Fibroblast of lung (primary cell): ENCODE results near the gene CLTCL1. TPM values are rescaled to one million over a fixed set of nuclear protein-coding genes. Genes with fewer than 3 reads are reported as not detected.

Experiments
- DNase-seq, 2 donors: peaks; one replicate each; pipeline versions ENCODE4 v3.0.0 to v3.0.0-alpha.2; 2010; ENCODE audit warnings: low read depth in 2 of 2
- H2AFZ ChIP-seq: 2 replicates; pipeline ENCODE4 v1.5.1; 2012; ENCODE audit warnings: low read length, control low read depth, inconsistent platforms
- H3K27ac ChIP-seq: 2 replicates; pipeline ENCODE4 v1.5.1; 2011; ENCODE audit warnings: low read length, control low read depth; ENCODE audit not compliant: insufficient read depth
- H3K27me3 ChIP-seq: 2 replicates; pipeline ENCODE4 v1.5.1; 2011; ENCODE audit warnings: mild to moderate bottlenecking, low read length; ENCODE audit not compliant: control insufficient read depth, insufficient read depth
- H3K36me3 ChIP-seq: 2 replicates; pipeline ENCODE4 v1.5.1; 2011; ENCODE audit warnings: low read length; ENCODE audit not compliant: control insufficient read depth, insufficient read depth
- H3K4me1 ChIP-seq: 2 replicates; pipeline ENCODE4 v1.5.1; 2011; ENCODE audit warnings: low read length; ENCODE audit not compliant: control insufficient read depth, insufficient read depth; ENCODE audit errors: extremely low read depth
- H3K4me2 ChIP-seq: 2 replicates; pipeline ENCODE4 v1.5.1; 2011; ENCODE audit warnings: low read length, control low read depth; ENCODE audit not compliant: insufficient read depth; ENCODE audit errors: extremely low read depth
- H3K4me3 ChIP-seq, 4 experiments: fragments of 200-600 bp in 1 of 4; sonication (generic) in 1 of 4; replicated peaks in 1 of 4; 2 replicates each; pipeline ENCODE4 v1.5.1; 2011 to 2016; ENCODE audit warnings: low read length in 4 of 4, low read depth in 3 of 4, mild to moderate bottlenecking in 3 of 4, control low read depth in 2 of 4, inconsistent platforms in 1 of 4, mixed read lengths in 1 of 4; ENCODE audit not compliant: insufficient read depth in 1 of 4; ENCODE audit errors: control extremely low read depth in 1 of 4
- H3K79me2 ChIP-seq: 2 replicates; pipeline ENCODE4 v1.5.1; 2012; ENCODE audit warnings: mild to moderate bottlenecking, low read length, inconsistent platforms; ENCODE audit not compliant: control insufficient read depth, insufficient read depth
- H3K9ac ChIP-seq: 2 replicates; pipeline ENCODE4 v1.5.1; 2011; ENCODE audit warnings: mild to moderate bottlenecking, low read length, control low read depth; ENCODE audit not compliant: insufficient read depth
- H3K9me3 ChIP-seq: 2 replicates; pipeline ENCODE4 v1.5.1; 2012; ENCODE audit warnings: low read depth, low read length; ENCODE audit not compliant: control insufficient read depth, insufficient read depth
- H4K20me1 ChIP-seq: 2 replicates; pipeline ENCODE4 v1.5.1; 2011; ENCODE audit warnings: low read length; ENCODE audit not compliant: control insufficient read depth, insufficient read depth; ENCODE audit errors: extremely low read depth
- EZH2 ChIP-seq: IDR thresholded peaks from 2 replicates; pipeline ENCODE4 v1.5.1; 2012; ENCODE audit warnings: low read length, control low read depth, mild to moderate bottlenecking; ENCODE audit errors: missing control alignments
- polyA plus RNA-seq, 2 donors: library from polyadenylated mRNA; depleted of rRNA in 1 of 2; stranded (reverse) in 1 of 2; unstranded in 1 of 2; fragments of >200 nt; gene quantifications; 2 replicates each; pipeline ENCODE4 v1.2.1, GENCODE V29; 2011 to 2012; ENCODE audit warnings: missing spikeins in 1 of 2
- total RNA-seq: library from RNA; depleted of rRNA; stranded (reverse); fragments of >200 nt; gene quantifications from 2 replicates; pipeline ENCODE4 v1.2.1, GENCODE V29; 2014
- TF ChIP-seq, protein P1 (sequence below), 2 donors: IDR thresholded peaks in 1 of 2; conservative IDR thresholded peaks in 1 of 2; 1 replicate in 1 of 2; 2 replicates in 1 of 2; pipeline ENCODE4 v1.5.1; 2011 to 2012; ENCODE audit warnings: low read length in 2 of 2, control low read depth in 1 of 2, inconsistent platforms in 1 of 2, low read depth in 1 of 2, mild to moderate bottlenecking in 1 of 2

The CLTCL1 gene
- total and polyA plus RNA-seq, 2 donors (not counting 1 experiment from before 2014, with no cell fraction given) = 6.5 to 13.4 TPM

DNA sequence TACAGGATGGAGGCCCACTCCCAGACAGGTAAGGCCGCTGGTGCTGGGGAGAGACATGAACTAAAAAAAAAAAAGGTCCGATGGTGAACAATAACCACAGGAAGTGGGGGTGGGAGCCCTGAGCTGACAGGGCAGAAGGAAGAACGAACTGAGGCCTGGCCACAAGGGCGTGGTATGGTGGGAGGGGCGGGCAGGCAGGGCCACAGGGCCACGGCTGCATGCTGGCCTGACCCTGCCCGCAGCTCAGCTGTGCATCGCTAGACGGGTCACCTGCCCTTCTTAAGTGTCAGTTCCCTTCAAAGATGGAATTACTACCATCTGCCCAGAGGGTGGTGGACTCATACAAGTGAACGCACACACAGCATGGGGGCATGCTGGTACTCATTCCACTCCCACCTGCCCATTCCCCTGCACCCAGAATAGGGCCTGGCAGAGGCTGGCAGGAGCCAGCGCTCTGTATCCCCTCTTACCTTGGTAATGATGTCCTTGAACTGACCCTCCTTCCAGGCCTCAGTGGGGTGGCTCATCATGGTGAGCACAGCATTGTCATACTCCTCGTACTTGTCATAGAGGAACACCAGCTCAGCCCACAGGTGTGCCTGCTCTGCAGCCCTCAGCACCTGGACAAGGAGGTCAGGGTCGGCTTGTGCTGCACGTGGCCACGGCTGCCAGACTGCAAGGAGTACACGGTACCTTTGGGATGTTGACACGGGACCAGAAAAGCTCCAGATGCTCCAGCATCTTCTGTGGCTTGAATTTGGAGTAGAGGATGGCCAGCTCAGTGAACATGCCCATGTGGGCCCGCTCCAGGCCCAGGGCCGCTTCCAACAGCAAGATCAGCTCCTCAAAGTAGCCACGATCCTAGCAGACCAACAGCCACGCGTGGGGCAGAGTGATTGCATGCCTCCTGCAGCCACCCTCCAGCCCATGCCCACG is 95.5 kb downstream of the CLTCL1 start:
- H3K27ac ChIP-seq = no peak overlapping the region
- no peaks in the 10 kb centered on the region for H3K79me2 ChIP-seq
- no peak overlapping the region for H3K4me2 ChIP-seq
- H3K9ac ChIP-seq = no peak overlapping the region
- no peak overlapping the region for H3K4me3 ChIP-seq
- H3K9me3 ChIP-seq = no peaks in the 10 kb centered on the region
- H2AFZ ChIP-seq = no peak overlapping the region
- H3K36me3 ChIP-seq = peaks cover 5% of the 10 kb centered on the region
- H4K20me1 ChIP-seq = no peaks in the 10 kb centered on the region
- DNase-seq = no peak
- H3K27me3 ChIP-seq = no peaks in the 10 kb centered on the region
- TF ChIP-seq EZH2 = no peak
- TF ChIP-seq, protein P1, sequence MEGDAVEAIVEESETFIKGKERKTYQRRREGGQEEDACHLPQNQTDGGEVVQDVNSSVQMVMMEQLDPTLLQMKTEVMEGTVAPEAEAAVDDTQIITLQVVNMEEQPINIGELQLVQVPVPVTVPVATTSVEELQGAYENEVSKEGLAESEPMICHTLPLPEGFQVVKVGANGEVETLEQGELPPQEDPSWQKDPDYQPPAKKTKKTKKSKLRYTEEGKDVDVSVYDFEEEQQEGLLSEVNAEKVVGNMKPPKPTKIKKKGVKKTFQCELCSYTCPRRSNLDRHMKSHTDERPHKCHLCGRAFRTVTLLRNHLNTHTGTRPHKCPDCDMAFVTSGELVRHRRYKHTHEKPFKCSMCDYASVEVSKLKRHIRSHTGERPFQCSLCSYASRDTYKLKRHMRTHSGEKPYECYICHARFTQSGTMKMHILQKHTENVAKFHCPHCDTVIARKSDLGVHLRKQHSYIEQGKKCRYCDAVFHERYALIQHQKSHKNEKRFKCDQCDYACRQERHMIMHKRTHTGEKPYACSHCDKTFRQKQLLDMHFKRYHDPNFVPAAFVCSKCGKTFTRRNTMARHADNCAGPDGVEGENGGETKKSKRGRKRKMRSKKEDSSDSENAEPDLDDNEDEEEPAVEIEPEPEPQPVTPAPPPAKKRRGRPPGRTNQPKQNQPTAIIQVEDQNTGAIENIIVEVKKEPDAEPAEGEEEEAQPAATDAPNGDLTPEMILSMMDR (conservative IDR thresholded peaks at IDR 0.05 in 1 of 2, IDR thresholded peaks at IDR 0.05 in 1 of 2; ENCODE audit: low read depth in 1 of 2, low read length in 2 of 2) = no peak
- H3K4me1 ChIP-seq = no peaks in the 10 kb centered on the region

DNA sequence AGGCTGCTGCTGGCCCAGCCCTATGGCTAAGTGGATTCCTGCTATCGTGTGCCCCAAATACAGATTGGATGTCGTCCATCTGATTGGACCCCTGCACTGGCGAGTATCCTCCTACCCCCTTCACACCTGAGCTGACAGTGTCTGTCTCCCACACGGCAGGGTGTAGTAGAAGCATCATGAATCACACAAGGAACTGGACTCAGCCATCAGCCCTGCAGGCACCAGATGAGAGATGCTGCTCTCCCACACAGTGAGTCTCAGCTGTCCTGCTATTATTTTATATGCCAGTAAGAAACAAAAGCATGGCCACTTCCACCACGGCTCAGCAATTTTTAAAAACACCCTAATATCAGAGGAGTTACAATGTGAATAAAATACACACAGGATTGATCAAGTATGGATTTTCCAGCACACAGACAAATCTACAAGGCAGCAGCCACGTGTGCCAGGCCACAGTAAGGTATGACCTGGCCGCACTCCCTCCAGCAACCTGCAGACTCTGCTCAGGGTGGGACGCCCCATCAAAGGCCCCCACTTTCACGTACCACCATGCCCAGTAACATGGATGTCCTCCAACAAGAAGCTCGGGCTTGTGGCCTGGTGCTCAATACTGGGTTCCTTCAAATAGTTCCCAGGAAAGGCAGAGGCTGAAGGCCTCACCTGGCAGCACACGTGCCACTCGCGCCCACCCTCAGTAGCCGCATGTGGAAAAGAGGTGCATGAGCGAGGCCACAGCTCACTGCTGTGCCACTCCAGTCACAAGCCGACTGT is 96.6 kb downstream of the CLTCL1 start:
- Histone ChIP-seq H3K4me2 (no peak overlapping the region), H3K27ac (no peak overlapping the region), H3K4me1 (no peaks in the 10 kb centered on the region), H4K20me1 (no peaks in the 10 kb centered on the region), H3K9ac (no peak overlapping the region), H3K9me3 (no peaks in the 10 kb centered on the region), H3K27me3 (no peaks in the 10 kb centered on the region), H3K4me3 (no peak overlapping the region), H3K79me2 (no peaks in the 10 kb centered on the region), H2AFZ (no peak overlapping the region), H3K36me3 (peaks cover 5% of the 10 kb centered on the region)
- TF ChIP-seq, protein P1 (conservative IDR thresholded peaks at IDR 0.05 in 1 of 2, IDR thresholded peaks at IDR 0.05 in 1 of 2; ENCODE audit: low read depth in 1 of 2, low read length in 2 of 2) = no peak
- TF ChIP-seq EZH2 = no peak
- DNase-seq = no peak

DNA sequence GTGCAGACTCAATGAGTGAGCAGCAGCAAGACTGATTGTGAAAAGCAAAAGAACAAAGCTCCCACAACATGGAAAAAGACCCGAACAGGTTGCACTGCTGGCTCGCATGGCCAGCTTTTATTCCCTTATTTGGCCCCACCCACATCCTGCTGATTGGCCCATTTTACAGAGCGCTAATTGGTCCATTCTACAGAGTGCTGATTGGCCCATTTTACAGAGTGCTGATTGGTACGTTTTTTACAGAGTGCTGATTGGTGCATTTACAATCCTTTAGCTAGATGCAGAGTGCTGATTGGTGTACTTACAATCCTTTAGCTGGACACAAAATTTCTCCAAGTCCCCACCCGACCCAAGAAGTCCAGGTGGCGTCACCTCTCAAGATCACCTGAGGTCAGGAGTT is 97.6 kb downstream of the CLTCL1 start:
- Histone ChIP-seq H3K4me2 (no peak overlapping the region), H4K20me1 (no peaks in the 10 kb centered on the region), H3K36me3 (peaks cover 5% of the 10 kb centered on the region), H3K9ac (no peak overlapping the region), H3K9me3 (no peaks in the 10 kb centered on the region), H2AFZ (no peak overlapping the region), H3K27me3 (no peaks in the 10 kb centered on the region), H3K27ac (no peak overlapping the region), H3K4me1 (no peaks in the 10 kb centered on the region), H3K79me2 (no peaks in the 10 kb centered on the region), H3K4me3 (no peak overlapping the region)
- TF ChIP-seq EZH2 = no peak
- TF ChIP-seq, protein P1 (conservative IDR thresholded peaks at IDR 0.05 in 1 of 2, IDR thresholded peaks at IDR 0.05 in 1 of 2; ENCODE audit: low read depth in 1 of 2, low read length in 2 of 2) = no peak
- no peak for DNase-seq
